Medulla oblongata (tissue), 1 donor: Measurements from ENCODE around the gene KCNIP4.

Experiments
- DNase-seq: peaks from one replicate; pipeline ENCODE4 v3.0.0-alpha.2; 2015; ENCODE audit errors: extremely low spot score

Gene KCNIP4

GRCh38 chr4:21571100-21571499 is 377.5 kb downstream of the KCNIP4 start:
- no peak for DNase-seq

GRCh38 chr4:21569638-21570037 is 378.9 kb downstream of the KCNIP4 start:
- no peak for DNase-seq

GRCh38 chr4:21555083-21555482 is 393.5 kb downstream of the KCNIP4 start:
- no peak for DNase-seq

- no peak for DNase-seq
Observed at GRCh38 chr4:21554500-21554899, 394.1 kb downstream of the KCNIP4 start.

GRCh38 chr4:21554066-21554465 is 394.5 kb downstream of the KCNIP4 start:
- DNase-seq, result no peak

- DNase-seq, result no peak
Observed at GRCh38 chr4:21552455-21552854, 396.1 kb downstream of the KCNIP4 start.

GRCh38 chr4:21544955-21545354 is 403.6 kb downstream of the KCNIP4 start:
- no peak for DNase-seq

- no peak for DNase-seq
Observed at GRCh38 chr4:21544415-21544814, 404.2 kb downstream of the KCNIP4 start.

- DNase-seq, result no peak
Observed at GRCh38 chr4:21543514-21543913, 405.1 kb downstream of the KCNIP4 start.

- DNase-seq, result no peak
Observed at GRCh38 chr4:21535898-21536297, 412.7 kb downstream of the KCNIP4 start.

GRCh38 chr4:21531048-21531447 is 417.5 kb downstream of the KCNIP4 start:
- DNase-seq, result no peak

- no peak for DNase-seq
Observed at GRCh38 chr4:21529214-21529613, 419.4 kb downstream of the KCNIP4 start.

GRCh38 chr4:21522296-21522695 is 426.3 kb downstream of the KCNIP4 start:
- no peak for DNase-seq

- DNase-seq, result no peak
Observed at GRCh38 chr4:21517126-21517859, 431.3 kb downstream of the KCNIP4 start.

GRCh38 chr4:21514022-21514694 is 434.4 kb downstream of the KCNIP4 start:
- DNase-seq, result no peak

GRCh38 chr4:21512353-21512752 is 436.2 kb downstream of the KCNIP4 start:
- peak; percentile 80 for DNase-seq

- DNase-seq, result no peak
Observed at GRCh38 chr4:21507439-21507838, 441.1 kb downstream of the KCNIP4 start.

GRCh38 chr4:21490682-21491081 is 457.9 kb downstream of the KCNIP4 start:
- no peak for DNase-seq

- no peak for DNase-seq
Observed at GRCh38 chr4:21476757-21477156, 471.8 kb downstream of the KCNIP4 start.

GRCh38 chr4:21474195-21474594 is 474.4 kb downstream of the KCNIP4 start:
- DNase-seq, result no peak

GRCh38 chr4:21470535-21470934 is 478.0 kb downstream of the KCNIP4 start:
- no peak for DNase-seq

- DNase-seq, result peak; percentile 38
Observed at GRCh38 chr4:21469438-21470300, 478.9 kb downstream of the KCNIP4 start.
